RWPE1 (cell line): ENCODE data around the gene CENPK.
A peak's percentile ranks its signal among the peaks of the same experiment; 100 is the strongest.

Experiments used
- CTCF ChIA-PET: fragments of 350-600 bp; sonication (Branson Sonifier 250); formaldehyde crosslinking; extraction: SDS; loops from one replicate; lab custom pipeline; 2021; lab: Yijun Ruan, JAX
- POLR2A ChIA-PET: fragments of 400-600 bp; formaldehyde crosslinking; extraction: SDS; loops from one replicate; lab custom pipeline; 2020; ENCODE audit warnings: antibody characterized with exemption; ENCODE audit not compliant: low non-redundant PET; lab: Yijun Ruan, JAX
- DNase-seq: peaks from one replicate; pipeline ENCODE4 v3.0.0; 2012; ENCODE audit warnings: low spot score
- H3K27ac ChIP-seq: fragments of 450-650 bp; 2 replicates; pipeline ENCODE4 v1.5.1; 2017
- CTCF ChIP-seq: fragments of 450-650 bp; conservative IDR thresholded peaks from 2 replicates; pipeline ENCODE4 v1.5.1; 2017; ENCODE audit warnings: low read depth, mild to moderate bottlenecking

CENPK gene

DNA sequence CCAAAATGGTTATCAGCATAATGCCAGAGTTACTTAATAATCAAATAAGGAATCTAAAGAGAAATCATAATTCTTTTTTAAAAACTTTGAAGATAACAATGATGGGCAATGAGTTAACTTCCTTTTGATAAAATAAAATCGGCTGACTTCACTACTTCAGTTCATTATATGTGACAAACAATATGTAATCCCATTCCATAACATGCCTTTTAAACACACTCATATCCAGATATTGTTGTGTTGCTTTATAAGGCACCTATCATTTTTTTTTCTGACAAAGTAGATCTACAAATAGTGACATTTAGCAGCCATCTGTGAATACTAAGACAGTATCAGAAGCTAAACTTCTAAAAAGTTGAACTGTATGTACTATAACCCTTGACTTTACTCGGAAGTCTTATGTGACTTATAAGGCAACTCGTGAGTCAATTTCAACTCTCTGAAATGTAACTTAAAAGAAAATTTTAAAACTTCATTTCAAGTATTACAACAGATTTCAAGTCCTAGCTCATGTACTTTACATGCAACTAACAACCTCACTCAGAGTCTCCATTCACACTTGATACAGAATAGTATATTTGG, 88.7 kb downstream of the CENPK start:
- 0 out of 2 replicates have a peak, but pooled peaks have one; percentile 3 for TF ChIP-seq CTCF
- H3K27ac ChIP-seq = no peak overlapping the region
- POLR2A ChIA-PET = no interaction called here
- CTCF ChIA-PET = interaction anchor here (0.8 kb wide), 1 partner anchor 9 kb away, joined by 3 read pairs; no protein-coding TSS in a partner anchor
- no peak for DNase-seq

GRCh38 chr5:65468633-65469032, 94.3 kb downstream of the CENPK start:
- no peak for DNase-seq
- ChIA-PET POLR2A (no interaction called here), CTCF (no interaction called here)
- no peak for TF ChIP-seq CTCF
- no peak overlapping the region for H3K27ac ChIP-seq
